Hepatocyte (in vitro differentiated cells): ENCODE results near the gene ABL1.
"Not testable (repeated sequence)": the region's sequence is repeated elsewhere in the genome, so short reads cannot be mapped to it uniquely, and the experiment has no call there.

Experiments
- EZH2 ChIP-seq: fragments of 200-600 bp; sonication (generic); IDR thresholded peaks from 2 replicates; pipeline ENCODE4 v1.6.1; 2016; ENCODE audit warnings: antibody characterized with exemption, mild to moderate bottlenecking, borderline replicate concordance
- EZH2phosphoT487 ChIP-seq: fragments of 200-600 bp; sonication (generic); IDR thresholded peaks from one replicate; pipeline ENCODE4 v1.6.1; 2018; ENCODE audit warnings: antibody characterized with exemption, mild to moderate bottlenecking, low read depth, moderate library complexity; ENCODE audit not compliant: unreplicated experiment, severe bottlenecking
- TF ChIP-seq, protein P1 (sequence below): fragments of 200-600 bp; sonication (generic); IDR thresholded peaks from 2 replicates; pipeline ENCODE4 v1.5.1; 2016; ENCODE audit warnings: antibody characterized with exemption, mild to moderate bottlenecking; ENCODE audit not compliant: poor library complexity

DNA sequence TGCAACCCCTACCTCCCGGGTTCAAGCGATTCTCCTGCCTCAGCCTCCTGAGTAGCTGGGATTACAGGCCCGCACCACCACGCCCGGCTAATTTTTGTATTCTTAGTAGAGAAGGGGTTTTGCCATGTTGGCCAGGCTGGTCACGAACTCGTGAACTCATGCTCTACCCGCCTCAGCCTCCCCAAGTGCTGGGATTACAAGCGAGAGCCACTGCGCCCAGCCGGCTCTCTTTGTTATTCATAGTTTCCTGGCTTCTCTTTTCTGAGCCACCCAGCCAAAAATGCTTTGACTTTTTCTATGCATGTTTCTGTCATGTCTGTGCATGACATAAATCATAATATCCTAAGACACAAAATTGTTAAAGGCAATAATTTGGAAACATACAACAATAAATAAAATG is 31.9 kb upstream of the ABL1 start:
- TF ChIP-seq, protein P1, sequence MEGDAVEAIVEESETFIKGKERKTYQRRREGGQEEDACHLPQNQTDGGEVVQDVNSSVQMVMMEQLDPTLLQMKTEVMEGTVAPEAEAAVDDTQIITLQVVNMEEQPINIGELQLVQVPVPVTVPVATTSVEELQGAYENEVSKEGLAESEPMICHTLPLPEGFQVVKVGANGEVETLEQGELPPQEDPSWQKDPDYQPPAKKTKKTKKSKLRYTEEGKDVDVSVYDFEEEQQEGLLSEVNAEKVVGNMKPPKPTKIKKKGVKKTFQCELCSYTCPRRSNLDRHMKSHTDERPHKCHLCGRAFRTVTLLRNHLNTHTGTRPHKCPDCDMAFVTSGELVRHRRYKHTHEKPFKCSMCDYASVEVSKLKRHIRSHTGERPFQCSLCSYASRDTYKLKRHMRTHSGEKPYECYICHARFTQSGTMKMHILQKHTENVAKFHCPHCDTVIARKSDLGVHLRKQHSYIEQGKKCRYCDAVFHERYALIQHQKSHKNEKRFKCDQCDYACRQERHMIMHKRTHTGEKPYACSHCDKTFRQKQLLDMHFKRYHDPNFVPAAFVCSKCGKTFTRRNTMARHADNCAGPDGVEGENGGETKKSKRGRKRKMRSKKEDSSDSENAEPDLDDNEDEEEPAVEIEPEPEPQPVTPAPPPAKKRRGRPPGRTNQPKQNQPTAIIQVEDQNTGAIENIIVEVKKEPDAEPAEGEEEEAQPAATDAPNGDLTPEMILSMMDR, result not testable (repeated sequence)
- TF ChIP-seq EZH2, EZH2phosphoT487: not testable (repeated sequence)
